HG03520 (cell line): Measurements from ENCODE around the gene TRAM2.
A peak's percentile ranks its signal among the peaks of the same experiment; 100 is the strongest.

Experiments
- ATAC-seq: cut with Tn5 transposase; IDR thresholded peaks from one replicate; pipeline ENCODE4 v1.9.1; 2021; ENCODE audit warnings: mild to moderate bottlenecking, moderate library complexity; ENCODE audit not compliant: unreplicated experiment

Gene TRAM2

GRCh38 chr6:52577022-52577777, at the start of gene TRAM2:
Gene TRAM2 (minus strand): TSS chr6:52577060. CDS start chr6:52576915, 145 bp downstream.
- peak; percentile 48 for ATAC-seq

DNA sequence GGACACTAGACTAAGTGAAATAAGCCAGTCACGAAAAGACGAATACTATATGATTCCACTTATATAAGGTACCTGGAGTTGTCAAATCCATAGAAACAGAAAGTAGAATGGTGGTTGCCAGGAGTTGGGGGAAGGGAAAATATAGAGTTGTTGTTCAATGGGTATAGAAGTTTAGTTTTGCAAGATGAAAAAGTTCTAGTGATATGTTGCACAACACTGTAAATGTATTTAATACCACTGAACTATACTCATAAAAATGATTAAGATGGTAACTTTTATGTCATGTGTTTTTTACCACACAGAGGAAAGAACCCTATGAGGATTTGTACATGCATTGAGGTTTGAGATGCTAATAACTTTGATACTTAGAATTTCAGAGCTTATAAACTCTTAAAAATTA, 46.0 kb upstream of the TRAM2 start:
- ATAC-seq = no peak

DNA sequence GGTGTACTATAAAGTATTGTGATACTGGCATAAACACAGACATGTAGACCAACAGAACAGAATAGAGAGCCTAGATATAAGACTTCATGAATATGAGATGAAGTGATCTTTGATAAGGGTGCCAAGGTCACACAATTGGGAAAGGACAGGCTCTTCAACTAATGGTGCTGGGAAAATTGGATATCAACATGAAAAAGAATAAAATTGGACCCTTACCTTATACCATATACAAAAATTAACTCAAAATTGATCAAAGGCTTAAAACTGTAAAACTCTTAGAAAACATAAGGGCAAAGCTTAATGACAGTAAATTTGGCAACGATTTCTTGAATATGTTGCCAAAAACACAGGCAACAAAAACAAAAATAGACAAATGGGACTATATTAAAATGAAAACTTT, 44.8 kb upstream of the TRAM2 start:
- ATAC-seq = no peak

- no peak for ATAC-seq
Observed at GRCh38 chr6:52620906-52621190, 44.0 kb upstream of the TRAM2 start.

- no peak for ATAC-seq
Observed at GRCh38 chr6:52620055-52620905, 43.4 kb upstream of the TRAM2 start.

DNA sequence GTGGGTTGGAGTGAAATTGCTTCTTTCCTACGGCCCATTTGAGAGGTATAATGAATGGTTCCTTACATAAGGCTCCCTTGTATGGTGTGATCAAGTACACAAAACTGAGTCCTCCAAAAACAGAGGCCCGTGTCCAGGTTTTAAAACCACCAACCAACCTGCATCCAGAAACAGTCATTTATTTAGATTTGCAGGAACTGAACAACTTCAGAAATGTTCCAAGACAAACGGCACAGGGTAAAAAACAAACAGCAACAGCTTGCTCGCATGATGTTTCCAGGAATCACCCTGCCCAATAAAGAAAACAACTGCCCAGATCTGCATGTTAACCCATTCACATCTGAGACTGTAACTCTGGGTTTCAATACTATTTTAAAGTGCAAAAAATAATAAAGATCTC, 40.2 kb upstream of the TRAM2 start:
- no peak for ATAC-seq

DNA sequence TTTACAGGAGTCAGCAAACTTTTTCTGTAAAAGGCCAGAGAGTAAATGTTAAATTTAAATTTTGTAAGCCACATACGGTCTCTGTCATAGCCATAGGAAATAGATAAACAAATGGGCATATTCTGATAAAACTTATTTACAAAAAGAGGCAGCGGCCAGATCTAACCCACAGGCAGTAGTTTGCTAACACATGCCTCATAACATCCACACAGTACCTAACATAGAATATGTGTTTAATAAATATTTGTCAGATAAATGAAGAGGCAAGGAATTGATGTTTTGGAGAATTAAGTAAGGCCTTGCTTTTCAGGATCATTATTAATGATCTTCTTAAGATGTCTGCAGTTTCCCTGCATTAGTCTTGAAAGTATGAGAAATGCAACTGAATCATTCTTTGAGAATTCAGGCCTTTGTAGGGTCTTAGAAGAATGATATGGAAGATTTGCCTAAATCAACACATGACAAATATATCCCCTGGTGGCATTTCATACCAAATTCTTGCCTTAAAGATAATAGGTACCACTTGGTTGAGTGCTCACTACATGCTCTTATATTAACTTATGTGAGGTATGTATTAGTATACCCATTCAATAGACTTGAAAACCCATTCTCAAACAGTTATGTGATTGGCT, 39.3 kb upstream of the TRAM2 start:
- ATAC-seq = no peak

- ATAC-seq = no peak
Observed at GRCh38 chr6:52612336-52613054, 35.6 kb upstream of the TRAM2 start.

GRCh38 chr6:52611833-52612232, 35.0 kb upstream of the TRAM2 start:
- no peak for ATAC-seq

DNA sequence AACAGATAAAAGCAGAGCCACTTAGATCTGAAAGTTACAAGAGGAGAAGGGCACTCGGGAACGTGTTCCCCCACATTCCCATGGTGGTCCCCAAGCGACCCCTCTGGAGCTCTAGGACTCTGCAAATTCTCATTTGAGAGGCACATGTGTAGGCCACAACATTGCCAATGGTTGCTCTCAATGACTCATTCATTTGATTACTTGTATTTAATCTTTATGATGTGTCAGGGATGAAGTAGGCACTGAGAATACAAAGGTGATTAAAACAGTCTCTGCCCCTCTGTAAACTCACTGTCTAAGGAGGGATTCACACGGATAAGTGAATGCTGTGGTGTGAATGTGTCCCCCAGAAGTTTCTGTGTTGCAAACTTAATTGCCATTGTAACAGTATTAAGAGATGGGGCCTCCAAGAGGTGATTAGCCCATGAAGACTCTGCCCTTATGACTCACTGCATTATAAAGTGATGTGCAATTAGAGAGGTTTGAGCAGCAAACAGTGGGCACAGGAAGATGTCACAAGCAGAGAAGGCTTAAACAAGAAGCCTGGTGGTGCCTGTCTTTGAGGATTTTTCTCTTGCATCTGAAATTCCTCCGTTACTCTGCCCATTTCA, 34.0 kb upstream of the TRAM2 start:
- ATAC-seq = no peak

GRCh38 chr6:52610011-52610410, 33.2 kb upstream of the TRAM2 start:
- ATAC-seq = no peak

- no peak for ATAC-seq
Observed at GRCh38 chr6:52605610-52606185, 28.8 kb upstream of the TRAM2 start.

DNA sequence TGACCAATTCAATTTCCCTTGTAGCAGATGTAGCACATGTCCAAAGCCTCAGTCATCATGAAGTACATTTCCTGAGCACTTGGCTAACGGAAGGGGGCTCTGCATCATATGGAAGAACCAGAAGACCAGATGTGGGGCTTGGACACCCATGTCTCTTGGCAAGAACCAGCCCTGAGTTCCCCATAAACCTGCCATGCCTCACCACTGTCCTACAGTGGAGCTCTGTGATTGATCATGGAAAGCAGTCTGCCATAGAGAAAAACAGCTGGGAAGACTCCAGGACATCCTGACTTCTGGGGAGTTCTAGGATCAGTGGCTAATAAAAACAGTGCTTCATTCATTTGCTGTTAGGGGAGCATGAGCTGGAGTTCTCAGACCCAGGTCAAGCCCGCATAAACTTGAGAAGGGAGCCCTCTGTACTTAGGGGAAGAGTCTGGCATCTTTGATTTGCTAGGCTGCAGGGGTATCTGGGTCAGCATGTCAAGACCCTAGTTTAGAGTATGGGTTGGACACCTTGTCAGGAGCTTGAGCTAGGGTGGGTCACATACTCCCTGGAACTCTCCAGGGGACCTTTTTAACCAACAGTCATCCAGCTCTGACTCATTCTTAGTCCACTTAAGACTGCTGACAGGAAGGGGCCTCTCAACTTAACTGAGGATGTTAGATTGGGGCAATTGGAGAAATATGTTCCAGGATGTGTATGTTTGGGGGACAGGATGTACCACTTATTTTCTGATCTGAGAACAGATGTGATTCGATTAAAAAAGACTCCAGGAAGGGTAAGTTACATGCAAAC, 26.3 kb upstream of the TRAM2 start:
- no peak for ATAC-seq

- ATAC-seq = no peak
Observed at GRCh38 chr6:52598824-52599190, 21.9 kb upstream of the TRAM2 start.

GRCh38 chr6:52598123-52598823, 21.4 kb upstream of the TRAM2 start:
- ATAC-seq = no peak

DNA sequence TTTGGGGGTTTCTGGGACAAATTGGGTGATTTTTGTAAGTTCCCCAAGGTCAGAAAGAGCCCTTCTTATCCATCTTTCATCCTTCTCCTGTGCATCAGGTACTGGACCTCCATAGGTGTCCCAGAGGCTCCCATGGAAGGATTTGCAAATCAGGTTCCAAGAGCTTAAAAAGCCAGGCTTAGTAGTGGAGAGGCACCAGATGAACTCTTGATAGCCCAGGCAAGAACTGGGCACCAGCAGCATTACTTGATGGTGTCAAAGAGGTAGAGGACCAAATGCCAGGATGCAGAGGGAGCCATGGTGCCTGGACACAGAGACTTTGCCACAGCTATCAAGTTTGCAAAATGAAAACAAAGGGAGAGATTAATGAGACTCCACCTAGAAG, 20.9 kb upstream of the TRAM2 start:
- no peak for ATAC-seq

DNA sequence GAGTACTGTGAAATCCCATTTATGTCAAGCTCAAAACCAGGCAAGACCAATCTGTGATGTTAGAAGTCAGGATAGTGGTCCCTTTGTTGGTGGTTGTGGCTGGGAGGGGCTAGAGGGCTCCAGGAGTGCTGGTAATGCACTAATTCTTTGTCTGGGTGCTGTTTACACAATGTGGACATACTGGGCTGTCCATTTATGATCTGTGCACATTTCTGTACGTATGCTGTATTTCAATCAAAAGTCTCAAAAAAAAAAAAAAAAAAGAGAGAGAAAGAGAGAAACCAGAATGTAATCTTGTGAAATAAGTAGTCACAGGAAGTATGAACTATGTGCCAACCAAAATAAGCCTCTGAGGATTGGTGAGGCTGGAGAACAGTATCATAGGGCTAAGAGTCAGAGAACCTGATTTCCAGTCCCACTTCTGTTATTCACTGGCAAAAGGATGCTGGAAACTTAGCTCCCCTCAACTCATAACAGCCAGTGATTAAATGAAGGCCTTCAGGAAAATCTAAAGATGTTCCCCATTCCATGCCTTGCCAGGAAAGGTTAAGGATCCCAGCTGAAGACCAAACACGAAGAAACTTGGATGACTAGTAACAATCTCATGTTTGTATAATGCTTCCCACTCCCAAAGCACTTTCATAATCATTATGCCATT, 19.6 kb upstream of the TRAM2 start:
- ATAC-seq = no peak

- ATAC-seq = peak; percentile 75
Observed at GRCh38 chr6:52595796-52596130, 18.9 kb upstream of the TRAM2 start.
